HepG2 (cell line): ENCODE measurements around the gene PSMC3IP. TPM values are rescaled to one million over a fixed set of nuclear protein-coding genes. Genes with fewer than 3 reads are reported as not detected.
A peak's percentile ranks its signal among the peaks of the same experiment; 100 is the strongest.

Experiments
- ATAC-seq: fragments of 200-7000 bp; cut with Tn5 transposase; 3 replicates; pipeline ENCODE4 v1.9.1; 2020; ENCODE audit warnings: mild to moderate bottlenecking, moderate library complexity
- BruUV-seq: library from RNA; stranded (reverse); fragments of 400-500 nt; replicated peaks from 2 replicates; lab custom pipeline; 2021; lab: Mats Ljungman, UMichigan
- CTCF ChIA-PET: fragments of 300-600 bp; formaldehyde crosslinking; extraction: SDS; loops from one replicate; lab custom pipeline; 2021; ENCODE audit warnings: low total read pairs, inconsistent platforms, low intra/inter-chr PET ratio; lab: Yijun Ruan, JAX
- POLR2A ChIA-PET: fragments of 350-600 bp; sonication (Branson Sonifier 250); formaldehyde crosslinking; loops from one replicate; lab custom pipeline; 2020; ENCODE audit warnings: antibody characterized with exemption, inconsistent platforms; lab: Yijun Ruan, JAX
- DNase-seq: peaks from one replicate; pipeline ENCODE4 v3.0.0-alpha.2; 2015; ENCODE audit warnings: low spot score
- FAIRE-seq: peaks from 3 replicates; lab custom pipeline; 2011; peaks lifted over from hg19 to GRCh38; lab: Jason Lieb, UNC
- H2AFZ ChIP-seq: one replicate; pipeline ENCODE4 v1.6.1; 2011; ENCODE audit warnings: low read length, inconsistent platforms
- H3K27ac ChIP-seq: fragments of 300-600 bp; 3 replicates; pipeline ENCODE4 v1.8.0; 2011; ENCODE audit warnings: mixed run types, mild to moderate bottlenecking, mixed read lengths, low read length, inconsistent platforms; ENCODE audit not compliant: insufficient read depth; ENCODE audit errors: extremely low read length
- H3K27me3 ChIP-seq, 2 experiments: fragments of 200-600 bp in 1 of 2; 2 replicates in 1 of 2; 3 replicates in 1 of 2; pipeline versions ENCODE4 v1.6.0 to v1.8.0; 2011; ENCODE audit warnings: low read length in 2 of 2, mild to moderate bottlenecking in 2 of 2, moderate library complexity in 2 of 2, inconsistent platforms in 1 of 2; ENCODE audit not compliant: insufficient read depth in 2 of 2, control insufficient read depth in 1 of 2
- H3K36me3 ChIP-seq, 2 experiments: fragments of 200-600 bp in 1 of 2; replicated peaks in 1 of 2; 2 replicates in 1 of 2; 3 replicates in 1 of 2; pipeline versions ENCODE4 v1.5.1 to v1.8.0; 2011; ENCODE audit warnings: low read length in 2 of 2, inconsistent platforms in 1 of 2; ENCODE audit not compliant: insufficient read depth in 2 of 2, control insufficient read depth in 1 of 2
- H3K4me1 ChIP-seq: 2 replicates; pipeline ENCODE4 v1.5.1; 2012; ENCODE audit warnings: low read length, inconsistent platforms; ENCODE audit not compliant: insufficient read depth
- H3K4me2 ChIP-seq: 2 replicates; pipeline ENCODE4 v1.6.0; 2011; ENCODE audit warnings: low read depth, low read length, inconsistent platforms
- H3K4me3 ChIP-seq, 3 experiments: fragments of 200-600 bp in 1 of 3; sonication (generic), shearing (Covaris generic) in 1 of 3; replicated peaks in 1 of 3; 2 replicates each; pipeline ENCODE4 v1.5.1; 2011 to 2016; ENCODE audit warnings: low read length in 3 of 3, inconsistent platforms in 2 of 3, low read depth in 2 of 3, mild to moderate bottlenecking in 2 of 3, control low read depth in 1 of 3, mixed read lengths in 1 of 3; ENCODE audit not compliant: insufficient read depth in 1 of 3
- H3K79me2 ChIP-seq: one replicate; pipeline ENCODE4 v1.6.1; 2011; ENCODE audit warnings: low read length, inconsistent platforms; ENCODE audit not compliant: insufficient read depth
- H3K9ac ChIP-seq: 2 replicates; pipeline ENCODE4 v1.6.0; 2011; ENCODE audit warnings: mild to moderate bottlenecking, low read depth, low read length, inconsistent platforms; ENCODE audit not compliant: insufficient read depth
- H3K9me3 ChIP-seq: 2 replicates; pipeline ENCODE4 v1.5.1; 2012; ENCODE audit warnings: mild to moderate bottlenecking, low read length
- H4K20me1 ChIP-seq: 2 replicates; pipeline ENCODE4 v1.6.0; 2011; ENCODE audit warnings: inconsistent platforms, mild to moderate bottlenecking, low read length, moderate library complexity; ENCODE audit not compliant: insufficient read depth
- ARID3A ChIP-seq: IDR thresholded peaks from 2 replicates; pipeline ENCODE4 v1.6.1; 2012; ENCODE audit warnings: low read depth, low read length, improper control_type of control experiment
- ARNTL ChIP-seq: sonication (generic); formaldehyde crosslinking; IDR thresholded peaks from 2 replicates; pipeline ENCODE4 v1.4.0; 2020; ENCODE audit warnings: mild to moderate bottlenecking, missing genetic modification reagents
- IRF2 ChIP-seq: IDR thresholded peaks from 2 replicates; pipeline ENCODE4 v1.6.1; 2018; ENCODE audit warnings: missing genetic modification reagents, missing compliant biosample characterization
- MTA1 ChIP-seq: sonication (generic); formaldehyde crosslinking; IDR thresholded peaks from 2 replicates; pipeline ENCODE4 v1.4.0; 2020; ENCODE audit warnings: missing genetic modification reagents, mild to moderate bottlenecking, borderline replicate concordance
- NR2C2 ChIP-seq: sonication (generic); formaldehyde crosslinking; IDR thresholded peaks from 2 replicates; pipeline ENCODE4 v1.4.0; 2020; ENCODE audit warnings: missing genetic modification reagents, mild to moderate bottlenecking, moderate library complexity, borderline replicate concordance
- NRL ChIP-seq: sonication (generic); formaldehyde crosslinking; IDR thresholded peaks from 2 replicates; pipeline ENCODE4 v1.5.0; 2020; ENCODE audit warnings: missing genetic modification reagents, mild to moderate bottlenecking, moderate library complexity, borderline replicate concordance
- POLR2A ChIP-seq, 2 experiments: IDR thresholded peaks; 2 replicates each; pipeline ENCODE4 v1.6.1; 2011; ENCODE audit warnings: low read depth in 2 of 2, low read length in 2 of 2, mild to moderate bottlenecking in 1 of 2, moderate library complexity in 1 of 2; ENCODE audit not compliant: insufficient read depth in 1 of 2
- RBFOX2 ChIP-seq: fragments of 200-400 bp; formaldehyde crosslinking; IDR thresholded peaks from 2 replicates; pipeline ENCODE4 v1.6.1; 2017; ENCODE audit warnings: low read depth, mild to moderate bottlenecking, low read length
- RORA ChIP-seq: sonication (generic); formaldehyde crosslinking; IDR thresholded peaks from 2 replicates; pipeline ENCODE4 v1.5.0; 2020; ENCODE audit warnings: mild to moderate bottlenecking, missing genetic modification reagents, moderate library complexity
- ZBTB33 ChIP-seq: sonication (generic); formaldehyde crosslinking; IDR thresholded peaks from 2 replicates; pipeline ENCODE4 v1.4.0; 2020; ENCODE audit warnings: missing genetic modification reagents
- ZC3H13 ChIP-seq: sonication (generic); formaldehyde crosslinking; IDR thresholded peaks from 2 replicates; pipeline ENCODE4 v1.8.1; 2023; ENCODE audit warnings: mild to moderate bottlenecking, missing genetic modification reagents, moderate library complexity
- ZNF558 ChIP-seq: sonication (generic); formaldehyde crosslinking; IDR thresholded peaks from 2 replicates; pipeline ENCODE4 v1.9.0; 2022; ENCODE audit warnings: mild to moderate bottlenecking, missing genetic modification reagents, borderline replicate concordance
- ZNF737 ChIP-seq: sonication (generic); formaldehyde crosslinking; IDR thresholded peaks from 2 replicates; pipeline ENCODE4 v1.5.0; 2020; ENCODE audit warnings: missing genetic modification reagents, mild to moderate bottlenecking, borderline replicate concordance
- ZNF883 ChIP-seq: sonication (generic); formaldehyde crosslinking; IDR thresholded peaks from 2 replicates; pipeline ENCODE4 v1.5.1; 2020; ENCODE audit warnings: mild to moderate bottlenecking, missing genetic modification reagents; ENCODE audit errors: not compliant biosample characterization
- ZSCAN30 ChIP-seq: sonication (generic); formaldehyde crosslinking; IDR thresholded peaks from 2 replicates; pipeline ENCODE4 v1.5.0; 2020; ENCODE audit warnings: mild to moderate bottlenecking, missing genetic modification reagents
- WGBS: methylation state at CpG from one replicate; pipeline ENCODE4 v1.1.6; 2017; ENCODE audit warnings: low lambda C conversion rate; 5-methylcytosine and 5-hydroxymethylcytosine counted together
- in situ Hi-C: cut with HindIII; loops from 2 replicates; pipeline ENCODE4 v1.10.0; 2017; ENCODE audit warnings: low pct_unique_long_range_greater_than_20kb; ENCODE audit not compliant: extremely low pct_ligation_motif_present
- intact Hi-C: fragments of 100-400 bp; cut with micrococcal nuclease; formaldehyde crosslinking; loops from one replicate; pipeline ENCODE4 v1.10.0; 2022; ENCODE audit not compliant: unreplicated experiment
- polyA plus RNA-seq, 8 experiments: library from polyadenylated mRNA; depleted of rRNA in 3 of 8; stranded (reverse) in 7 of 8; unstranded in 1 of 8; fragments of >200 nt; fragmentation: Illumina TruSeq in 4 of 8; extraction: Trizol in 4 of 8; gene quantifications; 2 replicates each; pipeline versions ENCODE4 v1.2.1 to v1.2.3, GENCODE V29; 2011 to 2016; ENCODE audit warnings: low read depth in 4 of 8, missing spikeins in 1 of 8, mixed read lengths in 1 of 8; ENCODE audit not compliant: insufficient read depth in 1 of 8
- total RNA-seq, 5 experiments: library from RNA; depleted of rRNA; stranded (reverse); fragments of >200 nt; fragmentation: Illumina TruSeq; extraction: Trizol; gene quantifications; 2 replicates each; pipeline ENCODE4 v1.2.3, GENCODE V29; 2016; ENCODE audit warnings: low read depth in 1 of 5

PSMC3IP gene
- total and polyA plus RNA-seq, 2 of the 13 experiments (the other 11 are each of a cell fraction or from before 2014, with no cell fraction given): 6.5 to 22.4 TPM

GRCh38 chr17:42537826-42538451 is 39.6 kb downstream of the PSMC3IP start (continued):
- TF ChIP-seq ARNTL (CRISPR knock-in tag): 0 out of 2 replicates have a peak, but pooled peaks have one; percentile 21
- peak; percentile 61; the same call in 1 of the 2 replicates for TF ChIP-seq NRL (CRISPR knock-in tag)
- TF ChIP-seq RORA: no peak
- TF ChIP-seq ZNF883 (CRISPR knock-in tag): no peak
- 0 out of 2 replicates have a peak, but pooled peaks have one; percentile 8 for TF ChIP-seq IRF2

- no peaks in the 10 kb centered on the region for H4K20me1 ChIP-seq
- H3K36me3 ChIP-seq: peaks cover 3 to 5% of the 10 kb centered on the region in 2 experiments; a peak in 1 of 5 replicates
- intact Hi-C loops (no loop called here), in situ Hi-C loops (no loop called here)
- CTCF ChIA-PET: no interaction called here
- FAIRE-seq (no peak), ATAC-seq (peak; percentile 1; the same call in 2 of the 3 replicates), DNase-seq (no peak)
- H3K4me1 ChIP-seq: peaks cover 66% of the 10 kb centered on the region
- peak overlapping the region; percentile 54 to 72 (median 66) for H3K4me3 ChIP-seq
- 89% methylated on average over 28 of the region's 31 CpGs for WGBS
- no peaks in the 10 kb centered on the region for H3K9me3 ChIP-seq
- no peaks in the 10 kb centered on the region for H3K27me3 ChIP-seq
- BruUV-seq: no TSS peak
- H2AFZ ChIP-seq: no peak overlapping the region
- peak overlapping the region; percentile 99 for H3K4me2 ChIP-seq
- POLR2A ChIA-PET: interaction anchor here (0.7 to 4.2 kb wide), 23 partner anchors 10 to 1263 kb away, joined by 3 to 68 read pairs (median 6); partner anchors contain the start of genes CAVIN1, CNTD1, COA3 and COASY
- H3K79me2 ChIP-seq: peaks cover 13% of the 10 kb centered on the region
- peak overlapping the region; percentile 79 for H3K27ac ChIP-seq
- peak overlapping the region; percentile 83 for H3K9ac ChIP-seq
- peak; percentile 55; the same call in 1 of the 2 replicates for TF ChIP-seq RBFOX2
- TF ChIP-seq MTA1 (CRISPR knock-in tag): 0 out of 2 replicates have a peak, but pooled peaks have one; percentile 21
- peak; percentile 6 to 52; a peak in 3 of 4 replicates for TF ChIP-seq POLR2A (IDR thresholded peaks at IDR 0.05; ENCODE audit: insufficient read depth in 1 of 2, low read depth in 2 of 2, low read length in 2 of 2)
- 0 out of 2 replicates have a peak, but pooled peaks have one; percentile 54 for TF ChIP-seq ZSCAN30 (CRISPR knock-in tag)
- TF ChIP-seq ZNF737 (CRISPR knock-in tag): 0 out of 2 replicates have a peak, but pooled peaks have one; percentile 23
- no peak for TF ChIP-seq NR2C2 (CRISPR knock-in tag)
- TF ChIP-seq ARID3A: no peak
- peak; percentile 43; the same call in 1 of the 2 replicates for TF ChIP-seq ZBTB33
- TF ChIP-seq ZNF558: 0 out of 2 replicates have a peak, but pooled peaks have one; percentile 23
- TF ChIP-seq ZC3H13 (CRISPR knock-in tag): peak; percentile 22; the same call in 1 of the 2 replicates
Measured at GRCh38 chr17:42537156-42537805, 40.2 kb downstream of the PSMC3IP start.
